Measurements from ENCODE around the gene RIC8A.
"Not testable (repeated sequence)": the region's sequence is repeated elsewhere in the genome, so short reads cannot be mapped to it uniquely, and the experiment has no call there.

The RIC8A gene

DNA sequence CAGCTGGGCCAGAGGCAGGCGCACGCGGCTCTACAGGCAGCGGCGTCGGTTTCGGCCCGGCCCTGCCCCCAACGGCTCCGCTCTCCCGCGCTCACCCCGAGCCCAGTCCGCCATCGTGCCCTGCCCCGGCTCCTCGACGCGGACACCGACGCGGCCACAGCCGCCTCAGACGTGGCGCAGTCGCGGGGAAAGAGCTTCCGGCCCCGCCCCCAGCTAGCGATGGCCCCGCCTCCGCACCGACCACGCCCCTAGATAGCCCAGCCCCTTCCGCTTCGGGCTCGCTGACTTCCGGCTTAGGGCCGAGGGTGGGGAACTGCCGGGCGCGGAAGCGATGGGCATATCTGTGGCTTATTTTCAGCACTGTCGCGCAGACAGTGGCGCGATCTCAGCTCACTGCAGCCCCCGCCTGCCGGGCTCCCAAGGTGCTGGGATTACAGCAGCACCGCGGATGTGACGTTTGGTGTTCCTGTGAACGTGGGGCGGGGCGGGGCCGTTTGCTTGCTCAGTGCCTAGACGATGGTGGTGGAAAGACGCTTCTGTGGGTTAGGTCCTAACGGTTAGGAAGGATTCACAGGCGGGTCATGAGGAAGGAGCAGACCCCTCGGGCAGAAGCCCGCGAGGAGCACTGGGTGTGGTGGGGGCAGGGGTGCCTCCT, at the start of gene RIC8A, which contains the start of gene BET1L:
RIC8A (plus strand) TSS at position 501 of the 655 bp plus-strand sequence. CDS start 1,147 bp downstream, outside the sequence.
BET1L (minus strand) TSS at position 192 of the 655 bp plus-strand sequence; CDS start at position 114, 78 bp downstream.
- DNase-seq: peak; percentile 99

DNA sequence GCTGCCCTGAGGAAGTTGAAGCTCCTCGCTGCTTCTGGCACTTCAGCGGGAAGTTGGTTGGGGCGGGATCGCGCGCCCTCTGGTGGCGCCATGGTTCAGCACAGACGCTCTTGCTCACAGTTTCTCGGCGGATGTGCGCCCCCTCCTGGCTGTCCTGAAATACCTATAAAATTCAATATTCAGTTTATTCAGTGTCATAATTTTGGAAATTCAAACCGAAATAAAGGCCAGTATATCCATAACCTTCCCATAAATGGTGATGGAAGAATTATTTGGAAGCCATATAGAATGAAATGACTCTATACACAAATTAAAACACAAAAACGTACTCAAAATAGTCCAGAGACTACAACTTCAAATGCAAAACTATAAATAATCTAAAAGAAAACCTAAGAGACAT, 27.3 kb upstream of the RIC8A start:
- DNase-seq: not testable (repeated sequence)

DNA sequence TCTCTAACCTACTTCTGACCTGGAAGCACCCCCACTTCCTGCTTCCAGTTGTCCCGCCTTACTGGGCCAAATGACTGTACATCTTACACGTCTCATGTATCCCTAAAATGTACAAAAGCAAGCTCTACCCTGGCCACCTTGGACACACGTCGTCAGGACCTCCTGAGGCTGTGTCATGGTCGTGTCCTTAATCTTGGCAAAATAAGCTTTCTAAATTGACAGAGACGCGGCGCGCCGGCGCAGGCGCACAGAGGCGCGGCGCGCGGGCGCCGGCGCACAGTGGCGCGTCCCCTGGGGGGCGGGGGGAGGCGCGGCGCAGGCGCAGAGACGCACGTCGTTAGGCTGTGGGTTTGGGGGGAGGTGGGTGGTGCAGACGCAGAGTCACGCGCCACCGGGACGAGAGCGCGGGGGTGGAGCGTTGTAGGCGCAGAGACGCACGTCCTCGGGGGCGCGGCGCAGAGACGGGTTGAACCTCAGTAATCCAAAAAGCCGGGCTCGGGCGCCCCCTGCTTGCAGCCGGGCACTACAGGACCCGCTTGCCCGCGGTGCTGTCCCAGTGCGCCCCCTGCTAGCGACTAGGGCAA, 18.2 kb upstream of the RIC8A start:
- not testable (repeated sequence) for DNase-seq

DNA sequence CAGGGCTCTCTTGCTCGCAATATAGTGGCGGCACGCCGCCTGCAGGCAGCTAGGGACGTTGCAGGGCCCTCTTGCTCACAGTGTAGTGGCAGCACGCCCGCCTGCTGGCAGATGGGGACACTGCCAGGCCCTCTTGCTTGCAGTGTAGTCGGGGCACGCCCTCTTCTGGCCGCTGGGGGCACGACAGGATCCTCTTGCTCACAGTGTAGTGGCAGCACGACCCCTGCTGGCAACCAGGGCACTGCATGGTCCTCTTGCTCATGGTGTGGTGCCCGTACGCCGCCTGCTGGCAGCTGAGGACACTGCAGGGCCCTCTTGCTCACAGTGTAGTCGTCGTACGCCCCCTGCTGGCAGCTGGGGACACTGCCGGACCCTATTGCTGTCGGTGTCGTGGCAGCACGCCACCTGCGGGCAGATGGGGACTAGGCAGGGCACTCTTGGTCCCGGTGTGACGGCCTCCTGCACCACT, 17.6 kb upstream of the RIC8A start:
- peak; percentile 42 for DNase-seq

DNA sequence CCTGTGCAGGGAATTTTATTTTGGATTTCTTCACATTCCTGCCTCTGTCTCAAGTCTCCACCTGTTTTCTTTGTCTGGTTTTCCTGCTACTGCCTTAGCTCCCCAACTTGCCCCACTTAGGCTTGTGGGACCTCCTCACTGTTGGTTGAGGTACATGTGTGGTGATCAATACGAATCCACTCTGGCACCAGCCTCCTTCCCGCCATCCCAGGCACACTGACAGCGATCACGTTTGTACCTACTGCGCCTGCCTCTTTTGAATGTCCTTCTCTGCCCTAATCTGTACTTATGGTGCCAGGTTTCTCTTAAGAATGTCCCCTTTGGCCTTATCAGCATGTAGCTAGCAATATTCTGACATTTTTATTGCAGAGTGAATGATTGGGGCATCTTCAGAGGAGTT, 17.0 kb upstream of the RIC8A start:
- DNase-seq: not testable (repeated sequence)

DNA sequence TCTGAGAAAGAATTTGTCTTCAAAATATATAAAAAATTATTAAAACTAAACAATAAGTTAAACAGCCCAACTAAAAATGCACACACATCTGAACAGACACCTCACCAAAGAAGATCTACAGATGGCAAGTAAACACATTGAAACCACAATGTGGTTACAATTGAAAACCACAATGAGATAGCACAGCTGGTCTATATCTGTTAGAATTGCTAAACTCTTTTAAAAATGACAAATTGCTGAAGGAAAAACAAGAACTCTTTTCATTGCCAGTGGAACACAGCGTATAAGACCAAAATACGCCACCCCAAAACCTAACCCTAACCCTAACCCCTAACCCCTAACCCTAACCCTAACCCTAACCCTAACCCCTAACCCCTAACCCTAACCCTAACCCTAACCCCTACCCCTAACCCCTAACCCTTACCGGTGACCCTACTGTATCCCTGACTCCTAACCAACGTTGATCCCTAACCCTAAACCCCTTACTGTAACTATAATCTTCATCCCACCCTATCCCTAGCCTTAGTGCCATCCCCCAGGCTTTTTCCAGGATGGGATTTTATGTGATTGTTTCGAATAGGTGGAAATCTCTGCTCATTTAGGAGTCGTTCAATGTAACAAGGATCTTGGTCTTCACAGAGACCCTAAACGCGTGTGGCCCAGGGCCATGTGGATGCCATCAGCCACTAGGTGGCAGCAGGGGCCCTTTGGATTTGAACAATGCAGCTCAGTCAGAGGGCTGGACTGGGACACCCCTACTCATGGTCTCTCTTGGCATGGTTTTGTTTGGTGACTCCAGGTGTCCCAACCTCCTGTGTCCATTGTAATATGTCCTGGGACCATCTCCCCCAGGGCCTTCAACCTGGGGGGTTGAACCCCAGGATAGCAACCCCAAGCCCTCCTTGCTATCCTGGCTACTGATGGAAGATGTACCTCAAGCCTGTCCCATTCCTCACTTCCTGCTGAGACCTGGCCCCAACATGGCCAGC, 15.7 kb upstream of the RIC8A start:
- DNase-seq: peak; percentile 61

DNA sequence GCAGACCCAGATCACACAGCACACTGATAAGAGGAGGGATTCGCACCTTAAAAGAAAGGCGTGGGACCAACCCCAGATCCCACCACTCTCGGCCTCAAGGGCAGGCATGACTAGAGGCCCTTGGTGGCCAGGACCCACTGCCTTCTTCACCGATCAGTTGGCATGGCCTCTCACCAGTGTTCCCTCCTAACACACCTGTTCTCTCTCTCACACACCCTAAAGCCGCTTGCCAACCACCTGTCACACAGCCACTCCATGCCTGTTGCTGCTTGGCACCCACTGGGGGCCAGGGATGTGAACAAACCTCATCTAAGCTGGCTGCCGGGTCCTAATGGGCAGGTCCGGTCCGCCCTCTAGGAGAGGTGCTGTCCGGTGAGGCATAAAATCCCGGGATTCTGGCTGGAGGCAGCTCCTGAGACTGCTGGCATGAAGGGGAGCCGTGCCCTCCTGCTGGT, 14.8 kb upstream of the RIC8A start, which contains the start of gene SCGB1C1:
SCGB1C1 (plus strand) TSS at position 405 of the 455 bp plus-strand sequence; CDS start at position 427, 22 bp downstream.
- DNase-seq: not testable (repeated sequence)

DNA sequence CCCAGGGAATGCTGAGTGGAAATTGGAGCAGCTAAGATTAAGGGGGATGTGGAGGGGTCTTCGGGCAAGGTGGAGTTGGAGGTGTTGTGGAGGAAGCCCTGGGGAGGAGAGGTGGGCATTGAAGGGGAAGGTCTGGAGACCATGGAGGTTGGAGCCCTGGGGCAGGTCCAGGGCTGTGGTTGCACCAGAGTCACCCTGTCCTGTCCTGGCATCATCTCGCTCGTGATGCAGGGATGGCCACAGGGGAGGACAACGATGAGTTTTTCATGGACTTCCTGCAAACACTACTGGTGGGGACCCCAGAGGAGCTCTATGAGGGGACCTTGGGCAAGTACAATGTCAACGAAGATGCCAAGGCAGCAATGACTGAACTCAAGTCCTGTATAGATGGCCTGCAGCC, 14.0 kb upstream of the RIC8A start:
- not testable (repeated sequence) for DNase-seq

DNA sequence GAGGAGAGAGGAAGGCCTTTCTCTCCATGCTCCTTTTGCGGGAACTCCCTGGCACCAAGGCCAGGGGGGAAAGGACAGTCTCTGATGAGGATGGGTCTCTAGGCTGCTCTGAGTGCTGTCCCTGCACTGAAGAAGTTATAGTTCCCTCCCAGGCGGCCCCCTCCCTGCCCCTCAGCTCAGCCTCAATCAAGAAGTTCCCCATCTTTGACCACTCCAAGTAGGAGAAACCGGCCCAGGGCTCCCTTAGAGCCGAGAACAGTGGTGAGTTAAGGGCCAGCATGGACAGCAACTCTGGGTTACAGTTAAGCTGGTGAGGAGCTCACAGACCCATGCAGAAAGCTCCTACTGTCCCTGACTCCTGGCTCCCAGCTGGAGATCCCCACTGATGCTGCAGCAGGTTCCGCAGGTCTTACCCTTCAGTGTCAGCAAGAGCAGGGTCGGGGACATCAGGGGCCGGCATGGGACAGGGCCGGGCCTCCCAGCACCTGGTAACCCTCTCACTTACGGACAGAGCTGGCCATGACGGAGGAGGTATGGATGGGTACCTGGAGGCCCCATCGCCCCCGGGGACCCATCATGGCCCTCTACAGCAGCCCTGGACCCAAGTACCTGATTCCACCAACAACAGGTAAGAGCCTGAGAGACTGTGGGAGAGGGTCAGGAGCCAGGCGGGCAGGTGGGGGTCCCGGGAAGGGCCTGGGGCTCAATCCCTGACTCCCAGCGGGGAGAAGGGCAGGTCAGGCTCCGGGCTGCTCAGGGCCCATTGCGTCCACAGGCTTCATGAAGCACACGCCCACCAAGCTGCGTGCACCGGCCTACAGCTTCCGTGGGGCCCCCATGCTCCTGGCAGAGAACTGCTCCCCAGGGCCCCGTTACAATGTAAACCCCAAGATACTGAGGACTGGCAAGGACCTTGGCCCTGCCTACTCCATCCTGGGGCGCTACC, 10.4 kb upstream of the RIC8A start:
- peak; percentile 0 for DNase-seq

DNA sequence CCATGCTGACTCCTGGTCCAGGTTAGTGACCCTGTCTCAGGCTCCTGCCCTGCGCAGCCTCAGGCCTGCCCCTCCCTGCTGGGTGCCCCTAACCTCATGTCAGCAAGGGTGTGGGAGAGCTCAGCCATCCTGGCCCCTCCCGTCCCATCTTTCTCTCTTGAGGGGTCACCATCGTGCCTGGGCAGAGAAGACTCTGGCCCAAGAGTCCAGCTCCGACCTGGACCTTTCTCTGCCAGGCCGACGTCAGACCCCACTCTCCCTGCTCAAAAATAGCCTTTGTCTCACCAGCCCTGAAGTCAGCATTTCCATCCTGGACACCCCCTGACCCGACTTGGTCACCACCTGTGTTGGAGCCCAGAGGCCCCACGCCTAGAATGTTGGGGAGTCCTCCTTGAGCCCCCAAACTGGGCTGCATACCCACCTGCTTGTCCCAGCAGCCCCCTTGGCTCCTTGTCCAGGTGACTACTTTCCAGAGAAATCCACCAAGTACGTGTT, 9.7 kb upstream of the RIC8A start:
- DNase-seq: no peak

DNA sequence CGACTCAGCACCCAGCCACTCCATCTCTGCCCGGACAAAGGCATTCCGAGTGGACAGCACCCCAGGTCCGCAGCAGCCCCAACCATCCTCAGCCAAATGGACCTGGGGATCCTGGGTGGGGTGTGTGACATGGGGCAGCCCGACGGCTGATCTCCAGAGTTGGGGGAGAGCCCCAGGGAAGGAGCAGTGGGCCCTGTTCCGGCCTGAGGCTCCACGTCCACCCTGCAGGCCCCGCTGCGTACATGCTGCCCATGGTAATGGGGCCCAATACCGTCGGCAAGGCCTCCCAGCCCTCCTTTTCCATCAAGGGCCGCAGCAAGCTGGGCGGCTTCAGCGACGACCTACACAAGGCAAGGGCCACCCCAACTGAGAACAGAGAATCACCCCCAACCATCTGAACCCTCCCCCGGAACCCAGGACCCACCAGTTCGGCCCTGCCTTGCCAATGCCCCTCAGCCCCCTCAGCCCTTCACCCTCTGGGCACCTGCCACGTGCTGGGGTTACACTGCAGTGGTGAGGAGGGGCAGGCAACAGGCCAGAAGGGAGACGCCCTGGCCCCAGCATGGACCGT, 9.2 kb upstream of the RIC8A start:
- DNase-seq: no peak

DNA sequence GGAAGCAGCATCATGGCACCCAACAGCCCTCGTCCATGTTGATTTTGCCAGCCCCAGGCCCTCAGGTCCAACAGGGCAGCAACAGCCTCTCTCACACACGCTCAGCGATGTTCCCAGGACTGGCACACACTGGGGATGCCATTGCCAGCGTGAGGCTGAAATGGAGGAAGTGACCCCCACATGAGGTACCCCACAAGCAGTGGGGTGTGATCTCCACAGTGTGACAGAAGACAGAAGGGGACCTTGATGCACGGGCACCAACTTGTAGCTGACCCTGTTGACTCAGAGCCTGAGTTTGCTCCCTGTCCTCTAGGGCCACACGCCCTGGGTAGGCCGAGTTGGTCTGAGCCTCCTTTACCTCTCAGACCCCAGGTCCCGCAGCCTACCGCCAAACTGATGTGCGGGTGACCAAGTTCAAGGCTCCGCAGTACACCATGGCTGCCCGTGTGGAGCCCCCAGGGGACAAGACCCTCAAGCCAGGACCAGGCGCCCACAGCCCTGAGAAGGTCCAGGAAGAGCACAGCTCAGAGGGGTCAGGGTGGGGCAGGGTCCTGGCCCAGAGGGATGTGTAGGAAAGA, 8.4 kb upstream of the RIC8A start:
- no peak for DNase-seq

DNA sequence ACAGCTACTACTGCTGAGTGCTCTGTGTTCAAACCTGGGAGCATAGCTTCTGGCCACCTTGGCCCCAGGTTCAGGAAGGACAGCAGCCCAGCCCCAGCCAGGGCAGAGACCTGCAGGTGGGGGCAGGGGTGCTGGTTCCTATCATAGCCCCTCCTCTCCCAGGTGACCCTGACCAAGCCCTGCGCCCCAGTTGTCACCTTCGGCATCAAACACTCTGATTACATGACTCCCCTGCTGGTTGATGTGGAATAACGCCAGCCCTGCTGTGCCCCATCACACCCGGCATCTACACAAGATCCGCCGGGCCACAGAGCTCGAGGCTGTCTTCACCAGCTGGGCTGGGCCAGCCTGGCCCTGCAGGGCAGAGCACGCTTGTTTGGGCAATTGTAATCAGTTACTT, 7.7 kb upstream of the RIC8A start:
- no peak for DNase-seq

DNA sequence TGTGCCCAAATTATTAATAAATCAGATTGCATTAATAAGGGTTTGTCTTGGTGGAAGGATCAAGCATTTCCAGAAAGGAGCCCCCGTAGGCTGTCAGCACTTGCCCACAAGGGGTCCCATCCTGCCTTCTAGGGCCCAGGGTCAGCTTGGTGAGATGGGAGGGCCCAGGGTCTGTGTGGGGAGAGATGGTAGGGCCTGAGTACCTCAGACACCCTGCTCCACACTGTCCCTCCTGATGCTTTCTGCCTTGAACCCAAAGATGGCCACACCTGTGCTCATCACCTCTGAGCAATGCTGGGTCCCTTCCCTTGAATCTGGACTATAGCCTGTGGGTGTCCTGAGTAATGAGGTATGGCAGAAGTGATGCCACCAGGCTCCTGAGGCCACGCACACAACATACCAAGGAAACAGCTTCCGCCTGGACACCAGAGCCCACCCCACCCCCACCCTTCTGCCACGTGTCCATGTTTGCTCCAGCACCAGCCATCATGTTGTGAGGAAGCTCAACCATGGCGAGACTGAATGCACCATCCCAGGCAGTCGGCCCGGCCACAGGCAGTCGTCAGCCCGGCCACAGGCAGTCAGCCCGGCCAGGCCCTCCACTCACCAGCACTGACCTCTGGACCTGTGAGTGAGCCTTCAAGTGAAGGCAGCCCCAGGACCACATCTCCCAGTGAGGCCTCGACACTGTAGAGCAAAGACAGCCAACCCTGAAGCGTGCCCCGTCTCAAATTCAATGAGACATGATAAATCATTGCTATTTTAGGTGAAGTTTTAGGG, 7.1 kb upstream of the RIC8A start:
- no peak for DNase-seq

DNA sequence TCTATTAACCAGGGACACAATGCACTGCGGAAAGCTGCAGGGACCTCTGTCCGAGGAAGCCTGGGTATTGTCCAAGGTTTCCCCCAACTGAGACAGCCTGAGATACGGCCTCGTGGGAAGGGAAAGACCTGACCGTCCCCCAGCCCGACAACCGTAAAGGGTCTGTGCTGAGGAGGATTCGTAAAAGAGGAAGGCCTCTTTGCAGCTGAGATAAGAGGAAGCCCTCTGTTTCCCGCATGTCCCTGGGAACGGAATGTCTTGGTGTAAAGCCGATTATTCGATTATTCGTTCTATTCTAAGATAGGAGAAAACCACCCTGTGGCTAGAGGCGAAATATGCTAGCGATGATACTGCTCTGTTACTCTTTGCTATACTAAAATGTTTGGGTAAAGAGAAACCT, 5.5 kb upstream of the RIC8A start:
- DNase-seq: no peak

DNA sequence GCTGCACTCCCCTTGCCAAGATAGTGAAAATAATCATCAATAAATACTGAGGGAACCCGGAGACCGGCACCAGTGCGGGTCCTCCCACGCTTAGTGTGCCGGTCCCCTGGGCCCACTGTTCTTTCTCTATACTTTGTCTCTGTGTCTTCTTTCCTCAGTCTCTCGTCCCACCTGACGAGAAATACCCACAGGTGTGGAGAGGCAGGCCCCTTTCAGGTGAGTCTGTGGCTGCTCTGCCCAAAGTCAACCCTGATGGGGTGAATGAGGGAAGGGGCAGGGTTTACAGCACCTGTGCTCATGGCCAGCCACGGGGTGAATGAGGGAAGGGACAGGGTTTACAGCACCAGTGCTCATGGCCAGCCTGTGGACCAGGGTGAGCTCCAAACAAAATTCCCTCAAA, 5.0 kb upstream of the RIC8A start:
- no peak for DNase-seq

DNA sequence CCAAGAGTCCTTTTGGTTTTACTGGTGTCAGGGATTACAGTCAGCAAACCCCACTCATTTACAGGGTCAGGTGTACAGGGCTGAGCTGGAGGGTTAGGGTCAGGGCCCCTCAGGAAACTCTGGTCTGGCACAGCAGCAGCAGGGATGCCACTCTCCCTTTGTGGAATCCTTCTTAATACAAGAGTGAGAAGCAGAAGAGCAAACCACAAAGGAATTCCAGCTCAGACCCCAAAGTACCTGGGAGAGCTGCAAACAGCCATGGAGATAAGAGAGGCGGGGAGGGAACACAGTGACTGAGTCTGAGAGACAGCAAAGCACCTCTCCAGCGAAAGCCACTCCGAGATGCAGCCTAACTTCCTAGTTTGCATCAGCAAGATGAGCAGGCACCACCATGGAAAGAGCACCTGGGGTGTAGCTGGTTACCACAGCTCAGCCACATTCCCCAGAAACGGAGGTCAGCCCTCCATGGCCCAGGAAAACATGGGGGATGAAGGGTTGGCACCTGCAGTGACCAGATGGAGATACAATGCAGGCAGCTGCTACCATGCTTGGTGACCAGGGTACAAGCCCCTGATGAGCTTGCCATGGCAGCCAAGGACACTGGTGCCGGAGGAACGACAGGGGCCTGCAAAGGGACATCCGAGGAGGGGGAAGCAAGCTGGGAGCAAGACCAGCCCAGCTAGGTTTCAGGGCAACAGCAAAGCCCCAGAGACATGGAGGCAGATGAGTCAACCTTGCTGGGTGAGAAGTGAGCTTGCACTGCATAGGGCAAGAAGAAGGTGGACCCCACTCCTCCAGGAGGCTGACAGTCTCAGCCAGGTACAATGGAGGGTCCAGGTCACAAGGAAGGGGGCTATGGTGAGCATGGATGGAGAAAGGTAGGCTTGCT, 4.2 kb upstream of the RIC8A start:
- no peak for DNase-seq

DNA sequence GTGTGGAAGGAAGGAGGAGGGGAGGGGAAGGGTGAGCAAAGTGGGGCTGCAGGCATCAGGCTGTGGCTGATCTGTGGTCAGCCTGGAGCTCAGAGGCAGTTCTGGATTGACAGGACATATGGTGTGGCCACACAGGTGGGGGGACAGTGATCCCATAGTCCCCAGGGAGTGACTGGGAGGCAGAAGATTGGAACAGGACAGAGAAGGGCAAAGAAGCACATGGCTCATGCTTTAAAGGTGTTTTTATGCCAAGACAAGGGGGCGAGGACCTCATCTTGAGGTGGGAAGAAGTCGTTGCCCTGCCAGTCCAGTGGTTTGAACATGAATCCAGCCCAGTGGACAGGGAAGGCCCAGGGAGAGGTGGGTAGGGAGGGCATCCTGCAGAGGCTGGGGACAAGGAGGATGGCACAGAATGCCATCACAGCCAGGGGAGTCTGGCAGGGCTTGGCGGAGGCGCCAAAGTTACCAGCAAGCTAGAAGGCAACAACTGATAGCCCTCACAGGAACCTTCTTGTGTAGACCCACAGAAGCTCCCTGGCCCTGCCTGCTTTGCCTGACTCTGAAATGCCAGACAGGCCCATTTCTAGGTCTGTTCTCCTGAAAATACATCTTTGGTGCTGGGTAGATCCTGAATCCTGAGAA, 3.4 kb upstream of the RIC8A start:
- DNase-seq: no peak

Measured in activated CD4-positive, alpha-beta T cell treated with anti-CD3 and anti-CD28 coated beads, Interleukin-2, Interleukin-6, amounts not matched to agents 100 ng/mL and 50 ng/mL, durations not matched to agents 16 hours and 8 hours (primary cell).